HG03045 (cell line): ENCODE measurements around the gene ANKZF1.

Source experiments
- ATAC-seq: cut with Tn5 transposase; IDR thresholded peaks from one replicate; pipeline ENCODE4 v1.9.1; 2021; ENCODE audit warnings: mild to moderate bottlenecking, moderate library complexity; ENCODE audit not compliant: unreplicated experiment

ANKZF1 gene

DNA sequence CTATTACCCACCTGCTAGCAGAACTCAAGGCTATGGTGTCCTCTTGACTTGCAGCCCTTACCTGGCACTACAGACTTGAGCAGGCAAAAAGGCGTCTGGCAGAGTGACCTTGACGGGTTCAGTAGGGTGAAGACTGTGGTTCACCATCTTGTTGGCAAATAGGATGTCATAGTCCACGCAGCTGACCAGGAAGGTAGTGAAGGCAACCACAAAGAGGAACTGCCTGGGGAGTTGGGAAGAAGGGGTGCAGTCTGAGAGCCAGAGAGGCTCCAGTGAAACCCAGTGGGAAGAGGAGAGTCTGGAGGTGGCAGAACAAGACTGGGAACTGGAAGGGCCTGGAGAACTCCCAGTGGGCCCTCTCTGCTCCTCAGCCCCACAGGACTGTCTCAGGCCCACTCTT is 4.3 kb upstream of the ANKZF1 start:
- ATAC-seq, result no peak

- ATAC-seq, result no peak
These were observed 1.3 kb upstream of the ANKZF1 start for GRCh38 chr2:219228041-219228910.

- ATAC-seq, result no peak
These were observed 698 bp upstream of the ANKZF1 start for GRCh38 chr2:219228911-219229304.

DNA sequence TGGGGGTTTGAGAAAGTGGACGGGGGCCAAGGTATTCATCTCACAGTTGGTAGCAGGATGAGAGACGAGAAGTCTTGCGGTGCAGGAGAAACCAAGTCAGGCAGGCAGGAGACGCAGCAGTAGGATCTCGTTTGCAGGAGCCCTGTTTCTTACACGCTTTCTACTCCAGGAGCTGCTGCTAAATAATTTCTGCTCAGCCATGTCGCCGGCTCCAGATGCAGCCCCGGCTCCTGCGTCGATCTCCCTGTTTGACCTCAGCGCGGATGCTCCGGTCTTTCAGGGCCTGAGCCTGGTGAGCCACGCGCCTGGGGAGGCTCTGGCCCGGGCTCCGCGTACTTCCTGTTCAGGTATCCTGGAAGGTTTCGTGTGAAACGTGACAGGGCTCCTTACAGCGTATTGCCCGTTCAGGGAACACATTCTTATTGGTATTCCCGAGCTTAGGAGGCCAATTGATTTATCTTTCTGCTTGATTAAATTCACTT is 494 bp downstream of the ANKZF1 start:
- ATAC-seq, result no peak

GRCh38 chr2:219234331-219234730 is 4.7 kb downstream of the ANKZF1 start:
- no peak for ATAC-seq

GRCh38 chr2:219243291-219243761 is 13.7 kb downstream of the ANKZF1 start:
- no peak for ATAC-seq

- ATAC-seq, result no peak
These were observed 15.2 kb downstream of the ANKZF1 start for GRCh38 chr2:219244789-219245147.

GRCh38 chr2:219245148-219245898 is 15.7 kb downstream of the ANKZF1 start, which contains the start of the genes GLB1L and STK16:
Gene GLB1L, minus strand, starts transcription at chr2:219245444. Its CDS starts 1,871 bp downstream, at chr2:219243573.
Gene STK16, plus strand, starts transcription at chr2:219245479. Its CDS starts 521 bp downstream, at chr2:219246000.
- ATAC-seq, result peak; percentile 74

DNA sequence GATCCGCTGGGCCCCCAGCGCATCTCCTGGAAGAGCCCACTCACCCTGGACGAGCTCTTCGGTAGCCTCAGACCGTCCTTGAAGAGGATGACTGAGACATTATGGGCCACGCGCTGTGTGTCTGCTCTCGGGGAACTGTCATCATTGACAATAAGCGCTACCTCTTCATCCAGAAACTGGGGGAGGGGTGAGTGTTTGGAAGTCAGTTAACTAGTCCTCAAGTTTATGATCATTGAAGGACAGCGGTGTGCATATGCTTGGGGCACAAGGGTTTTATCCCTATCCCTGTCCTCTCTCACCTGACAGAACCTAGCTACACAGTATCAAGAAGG is 16.3 kb downstream of the ANKZF1 start:
- ATAC-seq, result no peak

DNA sequence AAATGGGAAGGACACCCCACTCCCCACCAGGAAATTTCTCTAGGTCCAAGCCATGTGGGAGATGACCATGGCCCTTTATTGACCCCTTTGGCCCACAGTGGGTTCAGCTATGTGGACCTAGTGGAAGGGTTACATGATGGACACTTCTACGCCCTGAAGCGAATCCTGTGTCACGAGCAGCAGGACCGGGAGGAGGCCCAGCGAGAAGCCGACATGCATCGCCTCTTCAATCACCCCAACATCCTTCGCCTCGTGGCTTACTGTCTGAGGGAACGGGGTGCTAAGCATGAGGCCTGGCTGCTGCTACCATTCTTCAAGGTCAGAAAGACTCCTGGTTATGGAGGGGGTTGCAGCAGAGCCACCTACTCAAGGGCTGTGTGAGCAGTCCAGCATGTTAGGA is 17.0 kb downstream of the ANKZF1 start:
- ATAC-seq, result no peak

DNA sequence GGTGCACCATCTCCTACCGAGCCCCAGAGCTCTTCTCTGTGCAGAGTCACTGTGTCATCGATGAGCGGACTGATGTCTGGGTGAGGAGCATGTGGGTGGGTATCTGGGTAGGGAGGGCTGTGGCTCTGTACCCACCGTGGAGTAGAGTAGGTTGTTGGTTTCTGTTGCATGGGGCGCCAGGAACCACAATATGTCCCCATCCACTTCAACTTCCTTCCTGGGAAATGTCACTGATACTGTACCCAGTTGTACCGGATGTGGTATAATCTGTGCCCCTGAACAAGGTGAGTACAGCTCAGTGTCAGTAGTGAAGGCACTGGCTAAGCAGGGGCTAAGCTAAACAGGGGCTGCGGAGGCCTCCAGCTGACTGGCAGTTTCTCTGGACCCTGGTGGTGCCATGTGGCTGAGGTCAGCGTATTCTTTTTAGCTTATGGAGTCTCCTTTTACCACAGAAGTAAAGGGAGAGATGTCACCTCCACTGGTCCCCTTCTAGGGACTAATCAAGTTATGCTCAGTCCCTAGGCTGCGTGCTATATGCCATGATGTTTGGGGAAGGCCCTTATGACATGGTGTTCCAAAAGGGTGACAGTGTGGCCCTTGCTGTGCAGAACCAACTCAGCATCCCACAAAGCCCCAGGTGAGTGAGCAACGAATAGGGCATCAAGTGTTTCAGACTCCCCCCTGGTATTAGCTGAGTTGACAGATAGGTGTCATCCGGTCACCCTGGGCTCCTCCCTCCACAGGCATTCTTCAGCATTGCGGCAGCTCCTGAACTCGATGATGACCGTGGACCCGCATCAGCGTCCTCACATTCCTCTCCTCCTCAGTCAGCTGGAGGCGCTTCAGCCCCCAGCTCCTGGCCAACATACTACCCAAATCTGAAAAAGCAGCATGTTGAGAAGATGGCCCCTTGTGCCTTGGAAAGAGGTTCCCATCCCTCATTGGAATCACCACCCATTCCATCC is 18.4 kb downstream of the ANKZF1 start:
- ATAC-seq, result no peak

- ATAC-seq, result no peak
These were observed 19.2 kb downstream of the ANKZF1 start for GRCh38 chr2:219248845-219249202.

GRCh38 chr2:219249203-219249980 is 19.8 kb downstream of the ANKZF1 start:
- ATAC-seq, result peak; percentile 29

GRCh38 chr2:219250049-219250781 is 20.6 kb downstream of the ANKZF1 start:
- ATAC-seq, result no peak

DNA sequence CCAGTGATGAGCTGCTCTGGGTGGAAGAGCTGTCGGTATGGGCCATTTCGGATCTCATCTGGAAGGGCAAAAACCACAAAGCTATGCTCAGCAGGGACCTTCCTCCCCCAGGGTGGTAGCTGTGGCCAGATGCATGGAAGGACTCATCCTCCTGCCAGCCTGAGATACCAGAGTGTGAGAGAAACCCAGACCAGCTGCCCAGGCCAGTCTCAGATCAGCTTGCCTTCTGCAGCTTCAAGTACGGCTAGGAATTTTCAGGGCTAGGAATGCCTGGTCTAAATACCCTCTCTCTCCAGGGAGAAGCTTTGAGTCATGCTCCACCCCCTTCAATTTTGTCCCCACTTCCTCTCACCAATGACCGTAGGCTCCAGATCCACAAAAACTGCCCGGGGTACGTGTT is 22.1 kb downstream of the ANKZF1 start:
- ATAC-seq, result no peak

- no peak for ATAC-seq
These were observed 22.5 kb downstream of the ANKZF1 start for GRCh38 chr2:219252084-219252483.

DNA sequence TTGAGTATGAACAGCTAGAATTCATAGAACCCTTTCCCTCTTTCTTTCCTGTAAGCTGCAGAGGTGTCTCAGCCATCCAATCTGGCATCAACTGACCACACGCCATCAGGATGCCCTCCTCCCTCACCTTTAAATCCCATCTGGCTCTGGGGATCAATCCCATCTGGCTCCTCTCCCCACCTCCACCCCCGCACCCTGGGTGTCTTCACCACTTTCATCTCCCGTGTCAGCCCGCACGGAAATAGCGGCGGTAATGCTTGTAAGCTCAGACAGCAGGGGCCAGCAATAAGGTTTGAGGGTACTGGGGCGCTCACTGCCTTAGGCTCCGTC is 22.9 kb downstream of the ANKZF1 start:
- ATAC-seq, result no peak

- ATAC-seq, result no peak
These were observed 23.5 kb downstream of the ANKZF1 start, which contains the start of gene TUBA4B for GRCh38 chr2:219252900-219253752. Gene TUBA4B, plus strand, starts transcription at chr2:219253243. Its CDS starts 165 bp downstream, at chr2:219253408.
